ENCODE results near the gene C12orf57.

The C12orf57 gene

DNA sequence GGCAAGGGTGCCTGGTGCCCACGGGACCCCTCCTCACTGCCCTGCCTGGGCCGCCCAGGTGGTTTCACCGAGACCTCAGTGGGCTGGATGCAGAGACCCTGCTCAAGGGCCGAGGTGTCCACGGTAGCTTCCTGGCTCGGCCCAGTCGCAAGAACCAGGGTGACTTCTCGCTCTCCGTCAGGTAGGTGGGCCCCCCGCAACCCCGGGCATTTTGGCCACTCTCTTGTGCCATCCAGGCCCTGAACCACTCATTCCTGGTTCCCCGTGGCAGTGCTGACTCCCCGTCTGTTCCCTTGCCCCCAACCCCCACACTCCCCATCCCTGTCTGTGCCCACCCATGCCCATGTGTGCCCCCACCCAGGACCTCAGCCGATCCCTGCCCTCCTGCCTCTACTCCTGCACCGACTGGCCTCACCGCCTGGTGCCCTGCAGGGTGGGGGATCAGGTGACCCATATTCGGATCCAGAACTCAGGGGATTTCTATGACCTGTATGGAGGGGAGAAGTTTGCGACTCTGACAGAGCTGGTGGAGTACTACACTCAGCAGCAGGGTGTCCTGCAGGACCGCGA is 7.8 kb downstream of the C12orf57 start:
- Histone ChIP-seq H3K4me3 (ENCODE audit: low read length) (no peak overlapping the region), H3K36me3 (ENCODE audit: insufficient read depth, low read depth, low read length) (no peaks in the 10 kb centered on the region), H3K9me3 (ENCODE audit: insufficient read depth, low read depth, low read length) (no peaks in the 10 kb centered on the region), H3K27me3 (ENCODE audit: insufficient read depth, low read length) (no peaks in the 10 kb centered on the region), H3K9ac (ENCODE audit: low read depth, low read length) (no peak overlapping the region), H3K27ac (ENCODE audit: low read length) (no peak overlapping the region), H3K4me1 (ENCODE audit: insufficient read depth, low read length) (peaks cover 7% of the 10 kb centered on the region; the same call in 1 of the 2 replicates)

DNA sequence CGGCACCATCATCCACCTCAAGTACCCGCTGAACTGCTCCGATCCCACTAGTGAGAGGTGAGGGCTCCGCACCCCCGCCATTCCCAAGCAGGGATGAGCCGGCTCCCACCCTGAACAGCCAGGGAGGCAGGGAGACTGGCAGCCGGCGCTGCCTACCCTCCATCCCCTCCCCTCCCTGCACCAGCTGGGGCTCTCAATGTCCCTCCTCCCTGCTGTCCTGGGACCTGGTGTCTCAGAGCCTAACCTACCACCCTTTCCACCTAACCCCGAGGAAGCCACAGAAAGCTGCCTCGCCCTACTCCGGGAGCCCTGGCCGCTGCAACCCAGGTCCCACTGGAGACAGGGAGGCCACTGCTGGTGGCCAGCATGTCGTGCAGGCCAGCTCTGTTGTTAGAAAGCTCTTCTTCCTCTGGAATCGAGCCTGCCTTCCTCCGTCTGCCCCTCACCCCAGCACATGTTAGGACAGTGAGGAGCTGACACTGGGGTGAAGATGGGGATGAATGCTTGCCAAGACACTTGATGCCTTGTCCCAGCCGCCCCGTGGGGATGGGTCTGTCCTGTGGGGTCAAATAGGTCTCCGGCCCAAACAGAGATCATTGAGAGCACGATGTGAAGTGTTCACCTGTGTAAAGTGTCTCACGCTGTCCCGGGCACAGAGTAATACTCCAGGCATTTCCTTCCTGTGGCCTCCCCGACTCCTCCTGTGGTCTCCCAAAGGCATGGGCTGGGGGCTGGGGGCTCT is 8.5 kb downstream of the C12orf57 start:
- Histone ChIP-seq H3K27ac (ENCODE audit: low read length) (no peak overlapping the region), H3K4me3 (ENCODE audit: low read length) (no peak overlapping the region), H3K36me3 (ENCODE audit: insufficient read depth, low read depth, low read length) (no peaks in the 10 kb centered on the region), H3K4me1 (ENCODE audit: insufficient read depth, low read length) (peaks cover 3% of the 10 kb centered on the region; the same call in 1 of the 2 replicates), H3K27me3 (ENCODE audit: insufficient read depth, low read length) (no peaks in the 10 kb centered on the region), H3K9me3 (ENCODE audit: insufficient read depth, low read depth, low read length) (no peaks in the 10 kb centered on the region), H3K9ac (ENCODE audit: low read depth, low read length) (no peak overlapping the region)

DNA sequence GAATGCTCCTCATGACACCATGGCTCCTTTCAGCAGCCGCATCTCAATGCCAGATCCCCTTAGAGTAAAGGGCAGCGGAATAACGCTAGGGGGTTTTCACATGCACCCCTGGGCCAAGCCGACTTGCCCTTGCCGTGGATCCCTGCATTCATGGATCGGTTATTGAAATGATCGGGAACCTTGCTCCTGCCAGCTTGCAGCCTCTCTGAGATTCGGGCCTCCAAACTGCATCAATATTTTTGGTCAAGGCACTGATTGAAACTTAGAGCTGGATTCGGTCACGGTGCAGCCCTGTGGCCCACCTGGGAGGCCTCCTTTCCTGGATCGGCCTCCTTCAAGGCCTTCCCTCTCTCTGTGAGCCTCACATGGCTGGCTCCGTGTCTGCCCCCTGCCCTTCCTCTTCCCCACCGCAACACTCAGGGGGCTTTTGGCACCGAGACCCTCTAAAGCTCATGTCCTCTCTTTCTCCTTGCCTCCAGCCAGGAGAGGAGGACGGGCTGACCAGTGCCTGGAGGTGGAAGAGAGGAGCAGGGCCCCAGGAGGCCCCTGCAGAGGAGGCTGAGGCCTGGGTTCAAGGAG is 9.1 kb downstream of the C12orf57 start:
- H3K4me1 ChIP-seq (ENCODE audit: insufficient read depth, low read length) = peaks cover 3% of the 10 kb centered on the region; the same call in 1 of the 2 replicates
- H3K27ac ChIP-seq (ENCODE audit: low read length) = no peak overlapping the region
- H3K36me3 ChIP-seq (ENCODE audit: insufficient read depth, low read depth, low read length) = no peaks in the 10 kb centered on the region
- H3K9me3 ChIP-seq (ENCODE audit: insufficient read depth, low read depth, low read length) = no peaks in the 10 kb centered on the region
- no peaks in the 10 kb centered on the region for H3K27me3 ChIP-seq (ENCODE audit: insufficient read depth, low read length)
- no peak overlapping the region for H3K9ac ChIP-seq (ENCODE audit: low read depth, low read length)
- no peak overlapping the region for H3K4me3 ChIP-seq (ENCODE audit: low read length)

DNA sequence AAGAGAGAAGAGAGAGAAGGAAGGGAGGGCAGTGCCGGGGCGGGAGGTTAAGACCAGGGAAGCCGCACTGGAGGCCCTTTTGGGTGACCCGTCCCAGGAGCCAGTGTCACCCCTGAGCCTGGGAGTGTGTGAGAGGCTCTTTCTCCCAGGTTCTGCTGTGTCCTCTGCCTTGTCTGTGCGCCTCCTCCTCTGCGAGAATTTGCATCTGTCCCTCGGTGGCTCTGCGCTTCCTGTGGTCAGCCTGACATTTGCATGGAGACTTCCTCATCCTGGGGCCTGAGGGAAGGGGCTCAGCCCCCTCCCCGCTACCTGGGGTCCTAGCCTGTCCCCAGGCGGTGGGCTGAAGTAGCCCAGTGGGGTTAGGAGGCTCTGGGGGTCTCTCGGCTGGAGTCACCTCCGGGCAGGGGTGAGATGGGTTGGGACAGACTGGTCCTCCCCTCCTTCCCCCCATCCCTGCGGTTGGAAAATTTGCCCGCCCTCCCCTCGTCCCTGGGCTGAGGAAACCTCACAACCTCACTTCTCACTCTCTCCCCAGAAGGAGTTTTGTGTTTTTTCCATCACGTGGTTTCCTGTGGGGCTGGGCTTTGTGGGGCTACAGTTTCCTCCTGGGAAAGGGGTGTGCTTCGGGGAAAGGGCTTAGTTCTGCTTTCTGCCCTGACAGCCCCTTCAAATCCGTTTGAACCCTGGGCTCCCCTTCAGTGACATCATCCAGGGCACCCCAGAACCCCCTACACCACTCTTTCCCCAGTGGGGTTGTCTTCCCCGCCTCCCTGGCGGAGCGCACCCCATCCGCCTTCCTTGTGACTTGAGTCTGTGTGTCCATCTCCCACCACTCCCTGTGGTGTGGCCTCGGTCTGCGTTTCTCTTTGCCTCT is 9.9 kb downstream of the C12orf57 start:
- Histone ChIP-seq H3K27ac (ENCODE audit: low read length) (no peak overlapping the region), H3K27me3 (ENCODE audit: insufficient read depth, low read length) (no peaks in the 10 kb centered on the region), H3K4me3 (ENCODE audit: low read length) (no peak overlapping the region), H3K9me3 (ENCODE audit: insufficient read depth, low read depth, low read length) (no peaks in the 10 kb centered on the region), H3K36me3 (ENCODE audit: insufficient read depth, low read depth, low read length) (no peaks in the 10 kb centered on the region), H3K9ac (ENCODE audit: low read depth, low read length) (no peak overlapping the region), H3K4me1 (ENCODE audit: insufficient read depth, low read length) (peaks cover 3% of the 10 kb centered on the region; the same call in 1 of the 2 replicates)

DNA sequence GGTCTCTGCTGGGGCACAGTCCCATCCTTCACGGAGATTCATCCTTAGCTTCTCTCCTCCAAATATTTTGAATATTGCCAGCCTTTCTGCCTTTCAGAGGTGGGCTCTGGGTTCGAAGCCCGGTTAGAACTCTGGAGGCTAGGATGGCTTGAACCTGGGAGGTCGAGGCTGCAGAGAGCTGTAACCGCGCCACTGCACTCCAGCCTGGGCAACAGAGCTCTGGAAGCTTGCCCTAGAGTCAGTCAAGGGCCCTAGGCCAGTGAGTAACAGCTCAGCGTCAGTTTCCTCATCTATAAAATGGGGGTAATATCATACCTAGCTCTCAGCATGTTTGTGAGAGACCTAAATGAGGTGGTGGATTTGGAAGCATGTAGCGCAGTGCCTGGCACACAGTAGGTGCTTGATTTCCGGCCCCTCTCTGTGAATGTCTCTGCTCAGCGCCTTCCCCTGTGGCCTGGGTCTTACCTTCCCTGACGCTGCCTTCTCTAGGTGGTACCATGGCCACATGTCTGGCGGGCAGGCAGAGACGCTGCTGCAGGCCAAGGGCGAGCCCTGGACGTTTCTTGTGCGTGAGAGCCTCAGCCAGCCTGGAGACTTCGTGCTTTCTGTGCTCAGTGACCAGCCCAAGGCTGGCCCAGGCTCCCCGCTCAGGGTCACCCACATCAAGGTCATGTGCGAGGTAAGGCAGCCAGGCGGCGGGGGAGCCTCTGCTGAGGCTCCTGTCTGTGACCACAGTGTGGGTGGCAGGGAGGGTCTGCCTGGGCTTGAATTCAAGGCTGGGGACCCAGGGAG is 10.7 kb downstream of the C12orf57 start:
- no peak overlapping the region for H3K27ac ChIP-seq (ENCODE audit: low read length)
- H3K27me3 ChIP-seq (ENCODE audit: insufficient read depth, low read length) = no peaks in the 10 kb centered on the region
- H3K4me3 ChIP-seq (ENCODE audit: low read length) = no peak overlapping the region
- H3K36me3 ChIP-seq (ENCODE audit: insufficient read depth, low read depth, low read length) = no peaks in the 10 kb centered on the region
- no peak overlapping the region for H3K9ac ChIP-seq (ENCODE audit: low read depth, low read length)
- H3K4me1 ChIP-seq (ENCODE audit: insufficient read depth, low read length) = peaks cover 3% of the 10 kb centered on the region; the same call in 1 of the 2 replicates
- no peaks in the 10 kb centered on the region for H3K9me3 ChIP-seq (ENCODE audit: insufficient read depth, low read depth, low read length)

DNA sequence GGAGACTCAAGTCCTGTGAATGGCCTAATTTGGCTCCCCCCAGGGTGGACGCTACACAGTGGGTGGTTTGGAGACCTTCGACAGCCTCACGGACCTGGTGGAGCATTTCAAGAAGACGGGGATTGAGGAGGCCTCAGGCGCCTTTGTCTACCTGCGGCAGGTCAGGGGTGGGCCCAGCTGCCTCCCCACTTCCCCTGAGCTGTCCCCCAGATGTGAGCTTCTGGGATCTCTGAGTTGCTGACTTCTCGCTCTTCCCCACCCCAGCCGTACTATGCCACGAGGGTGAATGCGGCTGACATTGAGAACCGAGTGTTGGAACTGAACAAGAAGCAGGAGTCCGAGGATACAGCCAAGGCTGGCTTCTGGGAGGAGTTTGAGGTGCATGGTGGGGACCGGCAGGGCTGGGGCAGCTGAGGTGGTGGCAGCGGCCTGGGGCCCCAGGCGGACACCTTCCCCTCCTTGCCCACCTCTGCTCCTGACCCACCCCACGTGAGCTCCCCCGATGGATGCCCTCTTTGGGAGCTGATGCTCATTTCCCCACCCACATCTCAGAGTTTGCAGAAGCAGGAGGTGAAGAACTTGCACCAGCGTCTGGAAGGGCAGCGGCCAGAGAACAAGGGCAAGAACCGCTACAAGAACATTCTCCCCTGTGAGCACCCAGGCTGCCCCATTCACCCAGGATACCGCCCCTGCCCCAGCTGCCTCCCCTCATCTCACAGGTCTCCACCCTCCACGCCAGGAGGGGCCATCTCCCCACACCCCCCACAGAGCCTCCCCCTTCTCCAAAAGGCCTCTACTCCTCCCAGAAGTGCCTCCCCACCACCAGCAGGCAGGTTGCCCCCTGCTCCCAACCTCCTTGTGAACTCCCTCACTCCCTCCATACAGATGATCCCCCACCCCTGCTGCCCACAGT is 11.5 kb downstream of the C12orf57 start:
- Histone ChIP-seq H3K4me3 (ENCODE audit: low read length) (no peak overlapping the region), H3K9me3 (ENCODE audit: insufficient read depth, low read depth, low read length) (no peaks in the 10 kb centered on the region), H3K36me3 (ENCODE audit: insufficient read depth, low read depth, low read length) (no peaks in the 10 kb centered on the region), H3K27ac (ENCODE audit: low read length) (no peak overlapping the region), H3K27me3 (ENCODE audit: insufficient read depth, low read length) (no peaks in the 10 kb centered on the region), H3K4me1 (ENCODE audit: insufficient read depth, low read length) (peaks cover 3% of the 10 kb centered on the region; the same call in 1 of the 2 replicates), H3K9ac (ENCODE audit: low read depth, low read length) (no peak overlapping the region)

DNA sequence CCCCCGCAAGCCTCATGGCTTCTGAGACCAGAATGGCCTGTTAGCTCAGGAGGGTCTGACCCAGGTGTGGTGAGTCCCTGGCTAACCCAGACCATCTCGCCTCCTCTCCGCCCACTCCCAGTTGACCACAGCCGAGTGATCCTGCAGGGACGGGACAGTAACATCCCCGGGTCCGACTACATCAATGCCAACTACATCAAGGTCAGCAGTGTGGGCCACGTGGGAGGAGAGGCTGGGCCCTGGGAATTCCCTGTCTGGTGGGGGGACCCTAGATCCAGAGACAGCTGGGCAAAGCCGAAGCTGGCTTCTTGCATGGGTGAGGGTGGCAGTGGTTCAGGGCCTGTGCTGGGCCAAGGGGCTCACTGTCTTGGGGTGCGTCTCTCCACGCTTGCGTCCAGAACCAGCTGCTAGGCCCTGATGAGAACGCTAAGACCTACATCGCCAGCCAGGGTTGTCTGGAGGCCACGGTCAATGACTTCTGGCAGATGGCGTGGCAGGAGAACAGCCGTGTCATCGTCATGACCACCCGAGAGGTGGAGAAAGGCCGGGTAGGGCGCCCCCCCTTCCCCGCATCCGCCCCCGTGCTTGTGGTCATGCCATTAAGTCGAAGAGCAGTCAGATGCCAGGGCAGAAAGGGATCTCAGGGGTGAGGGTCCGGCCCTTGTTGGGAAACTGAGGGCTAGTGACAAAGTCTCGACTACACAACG is 12.4 kb downstream of the C12orf57 start:
- Histone ChIP-seq H3K27me3 (ENCODE audit: insufficient read depth, low read length) (no peaks in the 10 kb centered on the region), H3K9me3 (ENCODE audit: insufficient read depth, low read depth, low read length) (no peaks in the 10 kb centered on the region), H3K4me3 (ENCODE audit: low read length) (no peak overlapping the region), H3K4me1 (ENCODE audit: insufficient read depth, low read length) (peaks cover 8% of the 10 kb centered on the region; the same call in 1 of the 2 replicates), H3K27ac (ENCODE audit: low read length) (no peak overlapping the region), H3K36me3 (ENCODE audit: insufficient read depth, low read depth, low read length) (no peaks in the 10 kb centered on the region), H3K9ac (ENCODE audit: low read depth, low read length) (no peak overlapping the region)

DNA sequence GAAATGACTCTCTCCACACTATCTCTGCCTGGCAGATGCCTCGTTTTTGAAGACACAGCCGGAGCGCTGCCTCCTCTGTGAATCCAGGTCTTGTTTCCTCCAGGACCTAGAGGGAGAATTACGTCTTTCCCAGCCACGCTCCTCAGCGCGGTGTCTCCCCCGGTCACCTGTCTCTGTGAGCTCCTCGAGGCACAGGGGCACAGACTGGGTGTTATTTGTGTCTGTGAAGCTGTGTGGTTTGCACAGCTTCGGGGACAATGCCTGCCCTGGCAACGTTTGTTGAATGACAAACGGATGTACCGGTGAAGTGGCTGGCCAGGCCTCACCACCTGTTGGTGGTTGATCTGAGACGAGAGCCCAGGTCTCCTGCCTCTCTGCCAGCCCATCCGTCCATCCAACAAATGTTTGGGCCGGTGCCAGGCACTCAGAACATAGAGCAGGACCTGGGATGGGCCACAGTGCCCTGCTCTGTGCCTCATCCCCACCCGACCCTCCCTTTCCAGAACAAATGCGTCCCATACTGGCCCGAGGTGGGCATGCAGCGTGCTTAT is 13.4 kb downstream of the C12orf57 start:
- Histone ChIP-seq H3K4me1 (ENCODE audit: insufficient read depth, low read length) (peaks cover 18% of the 10 kb centered on the region; the same call in 1 of the 2 replicates), H3K27me3 (ENCODE audit: insufficient read depth, low read length) (no peaks in the 10 kb centered on the region), H3K27ac (ENCODE audit: low read length) (no peak overlapping the region), H3K4me3 (ENCODE audit: low read length) (no peak overlapping the region), H3K36me3 (ENCODE audit: insufficient read depth, low read depth, low read length) (no peaks in the 10 kb centered on the region), H3K9me3 (ENCODE audit: insufficient read depth, low read depth, low read length) (no peaks in the 10 kb centered on the region), H3K9ac (ENCODE audit: low read depth, low read length) (no peak overlapping the region)

DNA sequence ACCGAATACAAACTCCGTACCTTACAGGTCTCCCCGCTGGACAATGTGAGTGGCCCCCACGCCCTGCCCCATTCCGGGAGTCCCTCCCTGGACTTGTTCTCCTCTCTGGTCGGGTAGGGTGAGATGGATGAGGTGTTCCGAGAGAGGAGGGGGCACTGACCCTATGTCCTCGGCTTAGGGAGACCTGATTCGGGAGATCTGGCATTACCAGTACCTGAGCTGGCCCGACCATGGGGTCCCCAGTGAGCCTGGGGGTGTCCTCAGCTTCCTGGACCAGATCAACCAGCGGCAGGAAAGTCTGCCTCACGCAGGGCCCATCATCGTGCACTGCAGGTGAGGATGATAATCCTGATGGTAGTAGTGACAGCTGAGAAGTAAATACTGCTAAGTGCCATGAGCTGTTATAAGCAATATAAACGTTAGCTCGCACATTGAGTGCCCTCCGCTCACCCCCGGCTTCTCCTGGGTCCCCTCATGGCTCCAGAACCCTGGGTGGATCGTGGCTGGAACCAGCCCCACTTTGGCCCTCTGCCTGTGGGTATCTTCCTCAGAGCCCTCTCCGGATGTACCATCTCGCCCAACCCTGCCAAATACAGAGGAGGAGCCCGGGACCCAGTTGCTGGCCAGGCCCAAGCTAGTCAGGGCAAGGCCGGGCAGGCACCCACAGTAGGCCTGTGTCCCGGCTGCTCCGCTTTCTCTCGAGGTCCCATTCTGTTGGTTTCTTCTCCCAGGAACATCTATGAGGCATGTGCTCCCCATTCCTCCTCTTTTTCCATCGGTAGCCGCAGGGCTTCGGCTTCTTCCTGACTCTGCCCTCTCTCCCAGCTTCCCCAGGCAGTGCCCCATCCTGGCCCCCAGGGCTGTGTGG is 14.2 kb downstream of the C12orf57 start:
- Histone ChIP-seq H3K4me3 (ENCODE audit: low read length) (no peak overlapping the region), H3K27me3 (ENCODE audit: insufficient read depth, low read length) (no peaks in the 10 kb centered on the region), H3K9ac (ENCODE audit: low read depth, low read length) (no peak overlapping the region; the same call in 1 of the 2 replicates), H3K27ac (ENCODE audit: low read length) (no peak overlapping the region), H3K36me3 (ENCODE audit: insufficient read depth, low read depth, low read length) (no peaks in the 10 kb centered on the region), H3K4me1 (ENCODE audit: insufficient read depth, low read length) (peaks cover 24% of the 10 kb centered on the region; the same call in 1 of the 2 replicates), H3K9me3 (ENCODE audit: insufficient read depth, low read depth, low read length) (no peaks in the 10 kb centered on the region)
